Stomach (tissue), 4 donors: ENCODE data around the gene TTC7B.

Experiments used
- CTCF ChIP-seq, 7 experiments: fragments of 450-650 bp in 4 of 7; fragments of 200-600 bp in 3 of 7; sonication (generic) in 3 of 7; IDR thresholded peaks; one replicate each; pipeline ENCODE4 v1.5.1; 2016 to 2019; ENCODE audit warnings: antibody characterized with exemption in 7 of 7, control low read depth in 2 of 7, mild to moderate bottlenecking in 1 of 7
- POLR2AphosphoS5 ChIP-seq, 3 donors: sonication (generic); formaldehyde crosslinking; IDR thresholded peaks; one replicate each; pipeline ENCODE4 v1.6.1; 2016; ENCODE audit warnings: antibody characterized with exemption in 3 of 3

DNA sequence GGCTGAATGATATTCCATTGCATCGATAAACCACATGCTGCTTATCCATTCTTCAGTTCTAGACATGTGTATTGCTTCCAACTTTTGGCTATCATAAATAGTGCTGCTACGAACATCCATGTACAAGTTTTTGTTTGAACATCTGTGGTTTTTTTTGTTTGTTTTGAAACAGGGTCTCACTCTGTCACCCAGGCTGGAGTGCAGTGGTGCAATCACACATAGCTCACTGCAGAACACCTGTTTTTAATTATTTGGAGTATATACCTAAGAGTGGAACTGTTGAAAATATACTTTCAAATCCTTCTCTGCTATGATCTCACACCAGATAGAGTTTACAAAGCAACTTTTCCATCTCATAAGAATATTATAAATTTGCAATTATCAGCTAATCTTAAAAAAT is 124.2 kb downstream of the TTC7B start:
- TF ChIP-seq CTCF (IDR thresholded peaks at IDR 0.05) (no peak), POLR2AphosphoS5 (IDR thresholded peaks at IDR 0.05) (no peak)
